ENCODE data around the gene ABO. TPM values are rescaled to one million over a fixed set of nuclear protein-coding genes. Genes with fewer than 3 reads are reported as not detected.

Gene ABO
- total RNA-seq, 6 donors from 2014 or later: 7.6 to 84.9 (median 35.4) TPM

DNA sequence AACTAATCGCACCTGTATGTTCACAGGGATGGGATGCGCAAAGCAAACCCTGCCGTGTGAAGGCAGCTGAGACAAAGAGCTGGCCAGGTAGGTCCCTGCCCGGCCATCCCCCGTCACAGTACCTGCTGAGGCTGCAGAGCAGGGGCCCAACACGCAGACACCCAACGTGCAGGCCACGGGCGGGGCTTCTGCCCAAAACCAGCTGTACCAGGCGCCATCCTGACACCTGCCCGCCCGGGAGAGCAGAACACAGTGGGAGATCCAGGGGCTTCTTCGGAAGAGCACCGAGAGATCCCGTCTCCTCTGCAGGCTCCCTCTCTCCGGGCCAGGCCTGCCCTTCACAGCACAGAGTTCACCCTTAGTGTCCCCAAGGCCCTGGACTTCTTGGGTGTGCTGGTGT, 28.4 kb downstream of the ABO start:
- H3K4me1 ChIP-seq: peaks cover 0 to 13% (median 4%) of the 10 kb centered on the region in 4 donors
- peak in 1 of 2 donors; percentile 61 for DNase-seq
- no peaks in the 10 kb centered on the region for H3K9me3 ChIP-seq
- peak overlapping the region in 1 of 4 donors; percentile 33 for H3K27ac ChIP-seq
- no peak for ATAC-seq (ENCODE audit: low FRiP score in 2 of 2)
- TF ChIP-seq POLR2A (IDR thresholded peaks at IDR 0.05) (no peak), POLR2AphosphoS5 (IDR thresholded peaks at IDR 0.05) (no peak), EP300 (IDR thresholded peaks at IDR 0.05) (no peak)
- TF ChIP-seq, protein P1, sequence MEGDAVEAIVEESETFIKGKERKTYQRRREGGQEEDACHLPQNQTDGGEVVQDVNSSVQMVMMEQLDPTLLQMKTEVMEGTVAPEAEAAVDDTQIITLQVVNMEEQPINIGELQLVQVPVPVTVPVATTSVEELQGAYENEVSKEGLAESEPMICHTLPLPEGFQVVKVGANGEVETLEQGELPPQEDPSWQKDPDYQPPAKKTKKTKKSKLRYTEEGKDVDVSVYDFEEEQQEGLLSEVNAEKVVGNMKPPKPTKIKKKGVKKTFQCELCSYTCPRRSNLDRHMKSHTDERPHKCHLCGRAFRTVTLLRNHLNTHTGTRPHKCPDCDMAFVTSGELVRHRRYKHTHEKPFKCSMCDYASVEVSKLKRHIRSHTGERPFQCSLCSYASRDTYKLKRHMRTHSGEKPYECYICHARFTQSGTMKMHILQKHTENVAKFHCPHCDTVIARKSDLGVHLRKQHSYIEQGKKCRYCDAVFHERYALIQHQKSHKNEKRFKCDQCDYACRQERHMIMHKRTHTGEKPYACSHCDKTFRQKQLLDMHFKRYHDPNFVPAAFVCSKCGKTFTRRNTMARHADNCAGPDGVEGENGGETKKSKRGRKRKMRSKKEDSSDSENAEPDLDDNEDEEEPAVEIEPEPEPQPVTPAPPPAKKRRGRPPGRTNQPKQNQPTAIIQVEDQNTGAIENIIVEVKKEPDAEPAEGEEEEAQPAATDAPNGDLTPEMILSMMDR (IDR thresholded peaks at IDR 0.05): no peak
- no peaks in the 10 kb centered on the region for H3K27me3 ChIP-seq
- H3K4me3 ChIP-seq: no peak overlapping the region
- WGBS, 2 donors: 89 to 90% methylated on average over 14 to 16 of the region's 16 CpGs
- H3K36me3 ChIP-seq: no peaks in the 10 kb centered on the region

DNA sequence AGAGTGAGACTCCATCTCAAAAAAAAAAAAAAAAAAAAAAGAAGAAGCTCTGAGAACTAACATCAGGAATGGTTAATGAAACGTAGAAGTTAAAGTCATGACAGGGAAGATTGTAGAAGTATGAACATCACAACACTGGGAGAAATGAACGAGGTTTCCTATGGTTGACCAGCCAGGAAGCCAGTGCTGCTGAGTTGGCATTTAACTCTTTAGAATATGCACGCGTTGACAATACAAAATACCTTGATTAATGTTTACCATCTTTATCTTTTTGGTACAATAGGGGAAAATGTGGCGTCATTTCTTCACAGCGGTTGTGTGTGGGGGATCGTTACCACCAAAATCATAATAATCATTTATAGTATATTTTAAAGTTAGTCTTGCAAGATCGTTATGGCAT, 32.0 kb downstream of the ABO start:
- Histone ChIP-seq H3K4me3 (no peak overlapping the region), H3K27me3 (no peaks in the 10 kb centered on the region), H3K27ac (no peak overlapping the region), H3K4me1 (peaks cover 17 to 18% (median 17%) of the 10 kb centered on the region in 4 donors), H3K9me3 (no peaks in the 10 kb centered on the region), H3K36me3 (no peaks in the 10 kb centered on the region)
- DNase-seq (no peak), ATAC-seq (ENCODE audit: low FRiP score in 2 of 2) (no peak)
- WGBS, 2 donors: 55 to 65% methylated on average over 8 of the region's 8 CpGs
- no peak for TF ChIP-seq POLR2A (IDR thresholded peaks at IDR 0.05)
- TF ChIP-seq, protein P1 (IDR thresholded peaks at IDR 0.05): no peak
- no peak for TF ChIP-seq POLR2AphosphoS5 (IDR thresholded peaks at IDR 0.05)
- no peak for TF ChIP-seq EP300 (IDR thresholded peaks at IDR 0.05)

DNA sequence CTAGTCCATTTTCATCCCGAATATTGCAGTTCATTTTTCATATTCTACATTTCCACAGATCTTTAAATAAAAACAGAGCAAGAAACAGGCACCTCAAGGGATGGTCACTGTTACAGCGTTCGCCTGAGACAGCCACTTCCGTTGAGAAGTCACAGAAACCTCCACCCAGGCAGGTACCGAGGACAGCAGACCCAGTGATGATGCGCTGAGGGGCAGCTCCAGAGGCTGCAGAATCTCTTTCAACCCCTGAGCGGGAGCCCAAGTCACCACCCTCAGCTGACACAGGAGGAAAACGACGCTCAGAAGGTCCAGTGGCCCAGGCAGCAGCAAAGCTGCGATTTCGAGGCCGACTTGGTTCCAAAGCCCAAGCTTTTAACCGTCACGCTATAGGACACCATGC, 32.8 kb downstream of the ABO start:
- Histone ChIP-seq H3K27ac (no peak overlapping the region), H3K4me1 (peaks cover 22 to 24% (median 23%) of the 10 kb centered on the region in 4 donors), H3K4me3 (no peak overlapping the region), H3K9me3 (no peaks in the 10 kb centered on the region), H3K27me3 (no peaks in the 10 kb centered on the region), H3K36me3 (no peaks in the 10 kb centered on the region)
- WGBS, 2 donors: 89 to 90% methylated on average over 14 of the region's 14 CpGs
- TF ChIP-seq, protein P1 (IDR thresholded peaks at IDR 0.05): no peak
- TF ChIP-seq POLR2AphosphoS5 (IDR thresholded peaks at IDR 0.05) (no peak), POLR2A (IDR thresholded peaks at IDR 0.05) (no peak), EP300 (IDR thresholded peaks at IDR 0.05) (no peak)
- ATAC-seq (ENCODE audit: low FRiP score in 2 of 2) (no peak), DNase-seq (no peak)

DNA sequence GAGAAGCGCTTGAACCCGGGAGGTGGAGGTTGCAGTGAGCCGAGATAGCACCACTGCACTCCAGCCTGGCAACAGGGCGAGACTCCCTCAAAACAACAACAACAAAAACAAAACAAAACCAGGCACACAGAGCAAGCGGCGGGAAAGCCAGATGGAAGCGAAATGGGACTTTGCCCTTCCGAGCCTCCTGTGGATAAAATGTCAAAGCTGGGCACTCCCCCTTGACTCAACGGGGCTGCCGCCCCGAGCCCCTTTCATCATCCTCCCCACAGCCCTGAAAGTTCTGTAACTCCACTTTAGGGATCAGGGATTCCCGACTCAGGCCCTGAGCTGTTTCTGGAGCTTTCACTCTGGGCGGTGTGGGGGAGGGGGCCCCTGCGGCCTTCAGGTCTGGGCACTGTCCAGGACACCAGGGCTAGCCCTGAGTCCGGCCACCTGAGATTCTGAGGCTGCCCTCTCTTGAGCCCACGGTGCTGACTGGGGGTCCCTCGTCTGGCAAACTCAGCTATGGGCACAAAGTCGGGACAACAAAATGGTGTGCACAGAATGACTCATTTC, 35.4 kb downstream of the ABO start:
- Histone ChIP-seq H3K9me3 (no peaks in the 10 kb centered on the region), H3K27ac (peak overlapping the region; percentile 15 to 87 (median 82)), H3K36me3 (no peaks in the 10 kb centered on the region), H3K27me3 (no peaks in the 10 kb centered on the region), H3K4me3 (peak overlapping the region in 2 of 4 donors; percentile 43 to 45), H3K4me1 (peaks cover 20 to 24% (median 22%) of the 10 kb centered on the region in 4 donors)
- 92 to 94% methylated on average over 17 to 18 of the region's 18 CpGs for WGBS, 2 donors
- TF ChIP-seq, protein P1 (IDR thresholded peaks at IDR 0.05): no peak
- TF ChIP-seq EP300 (IDR thresholded peaks at IDR 0.05) (no peak), POLR2A (IDR thresholded peaks at IDR 0.05) (no peak), POLR2AphosphoS5 (IDR thresholded peaks at IDR 0.05) (no peak)
- ATAC-seq (ENCODE audit: low FRiP score in 2 of 2) (no peak), DNase-seq (peak in 1 of 2 donors; percentile 64)
